Fibroblast of lung (primary cell): ENCODE data around the gene S100A2. TPM values are rescaled to one million over a fixed set of nuclear protein-coding genes. Genes with fewer than 3 reads are reported as not detected.

Experiments used
- DNase-seq, 2 donors: peaks; one replicate each; pipeline versions ENCODE4 v3.0.0 to v3.0.0-alpha.2; 2010; ENCODE audit warnings: low read depth in 2 of 2
- H2AFZ ChIP-seq: 2 replicates; pipeline ENCODE4 v1.5.1; 2012; ENCODE audit warnings: low read length, control low read depth, inconsistent platforms
- H3K27ac ChIP-seq: 2 replicates; pipeline ENCODE4 v1.5.1; 2011; ENCODE audit warnings: low read length, control low read depth; ENCODE audit not compliant: insufficient read depth
- H3K27me3 ChIP-seq: 2 replicates; pipeline ENCODE4 v1.5.1; 2011; ENCODE audit warnings: mild to moderate bottlenecking, low read length; ENCODE audit not compliant: control insufficient read depth, insufficient read depth
- H3K36me3 ChIP-seq: 2 replicates; pipeline ENCODE4 v1.5.1; 2011; ENCODE audit warnings: low read length; ENCODE audit not compliant: control insufficient read depth, insufficient read depth
- H3K4me1 ChIP-seq: 2 replicates; pipeline ENCODE4 v1.5.1; 2011; ENCODE audit warnings: low read length; ENCODE audit not compliant: control insufficient read depth, insufficient read depth; ENCODE audit errors: extremely low read depth
- H3K4me2 ChIP-seq: 2 replicates; pipeline ENCODE4 v1.5.1; 2011; ENCODE audit warnings: low read length, control low read depth; ENCODE audit not compliant: insufficient read depth; ENCODE audit errors: extremely low read depth
- H3K4me3 ChIP-seq, 4 experiments: fragments of 200-600 bp in 1 of 4; sonication (generic) in 1 of 4; replicated peaks in 1 of 4; 2 replicates each; pipeline ENCODE4 v1.5.1; 2011 to 2016; ENCODE audit warnings: low read length in 4 of 4, low read depth in 3 of 4, mild to moderate bottlenecking in 3 of 4, control low read depth in 2 of 4, inconsistent platforms in 1 of 4, mixed read lengths in 1 of 4; ENCODE audit not compliant: insufficient read depth in 1 of 4; ENCODE audit errors: control extremely low read depth in 1 of 4
- H3K79me2 ChIP-seq: 2 replicates; pipeline ENCODE4 v1.5.1; 2012; ENCODE audit warnings: mild to moderate bottlenecking, low read length, inconsistent platforms; ENCODE audit not compliant: control insufficient read depth, insufficient read depth
- H3K9ac ChIP-seq: 2 replicates; pipeline ENCODE4 v1.5.1; 2011; ENCODE audit warnings: mild to moderate bottlenecking, low read length, control low read depth; ENCODE audit not compliant: insufficient read depth
- H3K9me3 ChIP-seq: 2 replicates; pipeline ENCODE4 v1.5.1; 2012; ENCODE audit warnings: low read depth, low read length; ENCODE audit not compliant: control insufficient read depth, insufficient read depth
- H4K20me1 ChIP-seq: 2 replicates; pipeline ENCODE4 v1.5.1; 2011; ENCODE audit warnings: low read length; ENCODE audit not compliant: control insufficient read depth, insufficient read depth; ENCODE audit errors: extremely low read depth
- CTCF ChIP-seq, 2 donors: IDR thresholded peaks in 1 of 2; conservative IDR thresholded peaks in 1 of 2; 1 replicate in 1 of 2; 2 replicates in 1 of 2; pipeline ENCODE4 v1.5.1; 2011 to 2012; ENCODE audit warnings: low read length in 2 of 2, control low read depth in 1 of 2, inconsistent platforms in 1 of 2, low read depth in 1 of 2, mild to moderate bottlenecking in 1 of 2
- EZH2 ChIP-seq: IDR thresholded peaks from 2 replicates; pipeline ENCODE4 v1.5.1; 2012; ENCODE audit warnings: low read length, control low read depth, mild to moderate bottlenecking; ENCODE audit errors: missing control alignments
- polyA plus RNA-seq, 2 donors: library from polyadenylated mRNA; depleted of rRNA in 1 of 2; stranded (reverse) in 1 of 2; unstranded in 1 of 2; fragments of >200 nt; gene quantifications; 2 replicates each; pipeline ENCODE4 v1.2.1, GENCODE V29; 2011 to 2012; ENCODE audit warnings: missing spikeins in 1 of 2
- total RNA-seq: library from RNA; depleted of rRNA; stranded (reverse); fragments of >200 nt; gene quantifications from 2 replicates; pipeline ENCODE4 v1.2.1, GENCODE V29; 2014

Gene S100A2
- total and polyA plus RNA-seq, 2 donors (not counting 1 experiment from before 2014, with no cell fraction given): 3.6 to 4.8 TPM

- Histone ChIP-seq H2AFZ (no peak overlapping the region), H3K4me1 (peaks cover 8% of the 10 kb centered on the region), H3K9me3 (no peaks in the 10 kb centered on the region), H3K36me3 (no peaks in the 10 kb centered on the region), H3K9ac (no peak overlapping the region), H4K20me1 (no peaks in the 10 kb centered on the region), H3K79me2 (no peaks in the 10 kb centered on the region), H3K4me2 (no peak overlapping the region), H3K4me3 (no peak overlapping the region), H3K27me3 (no peaks in the 10 kb centered on the region), H3K27ac (no peak overlapping the region)
- DNase-seq: no peak
- no peak for TF ChIP-seq CTCF (conservative IDR thresholded peaks at IDR 0.05 in 1 of 2, IDR thresholded peaks at IDR 0.05 in 1 of 2; ENCODE audit: low read depth in 1 of 2, low read length in 2 of 2)
- TF ChIP-seq EZH2: no peak
Observed at GRCh38 chr1:153560771-153561465, 4.7 kb downstream of the S100A2 start.

DNA sequence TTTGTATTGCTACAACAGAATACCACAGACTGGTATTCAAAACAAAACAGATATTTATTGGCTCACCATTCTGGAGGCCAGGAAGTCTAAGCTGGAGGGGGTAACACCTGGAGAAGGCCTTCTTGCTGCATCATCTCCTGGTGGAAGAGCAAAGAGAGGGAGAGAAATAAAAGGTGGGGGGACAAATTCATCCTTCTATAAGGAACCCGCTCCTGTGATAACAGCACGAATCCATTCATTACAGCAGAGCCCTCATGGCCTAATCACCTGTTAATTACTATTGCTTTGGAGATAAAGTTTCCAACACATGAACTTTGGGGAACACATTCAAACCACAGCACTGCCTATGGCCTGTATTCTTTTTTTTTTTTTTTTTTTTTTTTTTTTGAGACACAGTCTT, 5.4 kb downstream of the S100A2 start:
- Histone ChIP-seq H3K9ac (no peak overlapping the region), H3K9me3 (no peaks in the 10 kb centered on the region), H3K79me2 (no peaks in the 10 kb centered on the region), H3K4me1 (peaks cover 2% of the 10 kb centered on the region), H3K27me3 (no peaks in the 10 kb centered on the region), H4K20me1 (no peaks in the 10 kb centered on the region), H3K36me3 (no peaks in the 10 kb centered on the region), H3K27ac (no peak overlapping the region), H2AFZ (no peak overlapping the region), H3K4me3 (no peak overlapping the region), H3K4me2 (no peak overlapping the region)
- DNase-seq: no peak
- TF ChIP-seq EZH2 (no peak), CTCF (conservative IDR thresholded peaks at IDR 0.05 in 1 of 2, IDR thresholded peaks at IDR 0.05 in 1 of 2; ENCODE audit: low read depth in 1 of 2, low read length in 2 of 2) (no peak)

DNA sequence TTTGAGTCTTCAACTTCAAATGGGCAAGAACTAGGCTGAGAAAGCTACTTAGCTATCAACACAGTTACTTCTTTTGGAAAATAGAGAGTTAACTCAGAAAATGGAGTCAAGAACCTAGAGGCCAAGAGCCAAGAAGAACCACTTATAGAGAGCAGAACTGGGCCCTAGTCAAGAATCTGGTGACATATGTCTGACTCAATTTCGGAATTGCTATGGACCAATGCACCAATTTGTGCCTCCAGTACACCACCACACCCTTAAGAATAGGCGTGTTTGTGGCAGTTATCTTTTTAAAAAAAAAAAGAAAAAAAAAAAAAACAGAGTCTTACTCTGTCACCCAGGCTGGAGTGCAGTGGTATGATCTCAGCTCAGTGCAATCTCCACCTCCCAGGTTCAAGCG, 7.8 kb downstream of the S100A2 start:
- H2AFZ ChIP-seq: no peak overlapping the region
- no peaks in the 10 kb centered on the region for H3K9me3 ChIP-seq
- H3K79me2 ChIP-seq: no peaks in the 10 kb centered on the region
- DNase-seq: no peak
- H3K36me3 ChIP-seq: no peaks in the 10 kb centered on the region
- H3K27me3 ChIP-seq: no peaks in the 10 kb centered on the region
- no peak overlapping the region for H3K27ac ChIP-seq
- TF ChIP-seq CTCF (conservative IDR thresholded peaks at IDR 0.05 in 1 of 2, IDR thresholded peaks at IDR 0.05 in 1 of 2; ENCODE audit: low read depth in 1 of 2, low read length in 2 of 2): no peak
- TF ChIP-seq EZH2: no peak
- H3K9ac ChIP-seq: no peak overlapping the region
- H3K4me1 ChIP-seq: peaks cover 17% of the 10 kb centered on the region
- H4K20me1 ChIP-seq: no peaks in the 10 kb centered on the region
- no peak overlapping the region for H3K4me2 ChIP-seq
- H3K4me3 ChIP-seq: no peak overlapping the region
